ENCODE results near the gene CARMIL3. TPM values are rescaled to one million over a fixed set of nuclear protein-coding genes. Genes with fewer than 3 reads are reported as not detected.

CARMIL3 gene
- total and polyA plus RNA-seq, 2 of the 8 experiments (the other 6 are each of a cell fraction or from before 2014, with no cell fraction given) = 6.0 to 9.0 TPM

- no peak for TF ChIP-seq EP300 (IDR thresholded peaks at IDR 0.05; ENCODE audit: borderline replicate concordance in 1 of 2, low read depth in 2 of 2, low read length in 2 of 2)
- no peak for TF ChIP-seq CREB1 (IDR thresholded peaks at IDR 0.05)
- no peak for TF ChIP-seq ATF2 (IDR thresholded peaks at IDR 0.05; ENCODE audit: low read length)
- TF ChIP-seq YY1 (IDR thresholded peaks at IDR 0.05; ENCODE audit: low read depth, low read length) = no peak
- TF ChIP-seq RAD21 (IDR thresholded peaks at IDR 0.05 in 1 of 2, conservative IDR thresholded peaks at IDR 0.05 in 1 of 2; ENCODE audit: low read depth in 2 of 2, low read length in 2 of 2) = no peak
- no peak for TF ChIP-seq CTBP2 (IDR thresholded peaks at IDR 0.05; ENCODE audit: borderline replicate concordance, insufficient read depth, insufficient read length, low read length)
These were observed 1.9 kb downstream of the CARMIL3 start (continued) for GRCh38 chr14:24053548-24054323.

All from H1 (cell line).